Activated B cell treated with CpG ODN at 0.5 μM for 24 hours (primary cell): ENCODE data around the gene COLEC12. TPM values are rescaled to one million over a fixed set of nuclear protein-coding genes. Genes with fewer than 3 reads are reported as not detected.

Experiments used
- ATAC-seq: fragments of 200-7000 bp; cut with Tn5 transposase; one replicate; pipeline ENCODE4 v1.10.0; 2021; ENCODE audit warnings: low read depth, mild to moderate bottlenecking, moderate library complexity
- CTCF ChIA-PET: fragments of 350-600 bp; sonication (Branson Sonifier 250); formaldehyde crosslinking; loops from one replicate; lab custom pipeline; 2021; ENCODE audit warnings: antibody characterized with exemption; lab: Charles Lee
- POLR2A ChIA-PET: fragments of 350-600 bp; sonication (Branson Sonifier 250); formaldehyde crosslinking; loops from one replicate; lab custom pipeline; 2021; ENCODE audit warnings: antibody characterized with exemption; lab: Charles Lee
- DNase-seq: peaks from one replicate; pipeline ENCODE4 v3.0.0; 2022
- H3K27ac Mint-ChIP-seq: one replicate; pipeline ENCODE4 v1.8.0; 2020; ENCODE audit warnings: mixed read lengths
- H3K27me3 Mint-ChIP-seq: one replicate; pipeline ENCODE4 v1.8.0; 2021; ENCODE audit warnings: mixed read lengths
- H3K36me3 Mint-ChIP-seq: one replicate; pipeline ENCODE4 v1.8.0; 2021; ENCODE audit warnings: low read depth, mixed read lengths
- H3K4me1 Mint-ChIP-seq: one replicate; pipeline ENCODE4 v1.8.0; 2021; ENCODE audit warnings: mixed read lengths
- H3K4me3 Mint-ChIP-seq: one replicate; pipeline ENCODE4 v1.8.0; 2020; ENCODE audit warnings: mild to moderate bottlenecking, mixed read lengths
- H3K9me3 Mint-ChIP-seq: one replicate; pipeline ENCODE4 v1.8.0; 2020; ENCODE audit warnings: mixed read lengths
- intact Hi-C: fragments of 100-400 bp; cut with micrococcal nuclease; formaldehyde crosslinking; loops from one replicate; pipeline ENCODE4 v1.15.1; 2024
- total RNA-seq: library from RNA; stranded (reverse); gene quantifications from 2 replicates; pipeline ENCODE4 v1.2.3, GENCODE V29; 2022
- TF ChIP-seq, protein P1 (sequence below): fragments of 200-600 bp; IDR thresholded peaks from one replicate; pipeline ENCODE4 v1.8.0; 2022; ENCODE audit warnings: antibody characterized with exemption, mild to moderate bottlenecking

The COLEC12 gene
- 0.05 TPM in 1 of 2 replicates, not detected in the other for total RNA-seq

DNA sequence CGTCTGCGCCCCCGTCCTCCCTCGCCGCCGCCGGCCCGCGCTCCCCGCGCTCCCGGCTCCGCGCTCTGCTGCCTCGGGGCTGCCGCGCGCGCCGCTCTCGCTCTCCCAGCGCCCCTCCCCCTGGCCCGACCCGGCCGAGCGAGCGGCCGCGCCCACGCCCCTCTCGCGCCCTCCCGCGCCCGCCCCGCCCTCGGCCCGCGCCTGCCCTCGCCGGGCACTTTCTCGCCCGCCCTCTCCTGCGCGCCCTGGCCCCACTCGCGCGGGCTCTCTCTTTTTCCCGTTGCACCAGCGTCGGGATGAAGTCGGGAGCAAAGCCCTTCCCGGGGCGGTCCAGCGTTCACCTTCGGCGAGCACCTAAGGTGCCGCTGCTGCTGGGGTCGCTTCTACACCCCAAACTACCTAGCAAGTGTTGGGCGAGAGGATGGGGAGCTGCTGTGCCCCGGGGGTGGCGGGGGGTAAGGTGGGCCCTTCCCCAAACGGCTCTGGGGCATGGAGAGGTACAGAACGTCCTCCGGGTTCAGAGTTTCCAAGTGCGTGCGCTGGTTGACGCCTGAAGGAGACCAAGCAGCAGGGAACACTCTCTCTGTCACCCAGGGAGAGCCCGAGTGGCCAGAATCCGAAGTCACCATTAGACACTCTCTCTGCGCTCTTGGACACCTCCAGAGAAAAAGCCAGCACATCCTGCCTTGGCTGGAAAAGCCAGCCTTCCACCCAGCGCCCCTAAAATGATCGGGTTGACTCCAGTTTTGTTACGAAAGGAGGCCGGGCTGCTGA is at the start of gene COLEC12:
TSS of gene COLEC12 (minus strand) at position 70 of the 774 bp plus-strand sequence. CDS start 187 bp downstream, outside the sequence.
- H3K27me3 Mint-ChIP-seq, result peaks cover 32% of the 10 kb centered on the region
- no peak for DNase-seq
- ChIA-PET CTCF (no interaction called here), POLR2A (no interaction called here)
- H3K4me3 Mint-ChIP-seq, result peak within 1 kb of the TSS; percentile 28
- intact Hi-C loops, result no loop called here
- H3K36me3 Mint-ChIP-seq, result no peaks in the 10 kb centered on the region
- H3K9me3 Mint-ChIP-seq, result no peaks in the 10 kb centered on the region
- H3K4me1 Mint-ChIP-seq, result peaks cover 17% of the 10 kb centered on the region
- TF ChIP-seq, protein P1, sequence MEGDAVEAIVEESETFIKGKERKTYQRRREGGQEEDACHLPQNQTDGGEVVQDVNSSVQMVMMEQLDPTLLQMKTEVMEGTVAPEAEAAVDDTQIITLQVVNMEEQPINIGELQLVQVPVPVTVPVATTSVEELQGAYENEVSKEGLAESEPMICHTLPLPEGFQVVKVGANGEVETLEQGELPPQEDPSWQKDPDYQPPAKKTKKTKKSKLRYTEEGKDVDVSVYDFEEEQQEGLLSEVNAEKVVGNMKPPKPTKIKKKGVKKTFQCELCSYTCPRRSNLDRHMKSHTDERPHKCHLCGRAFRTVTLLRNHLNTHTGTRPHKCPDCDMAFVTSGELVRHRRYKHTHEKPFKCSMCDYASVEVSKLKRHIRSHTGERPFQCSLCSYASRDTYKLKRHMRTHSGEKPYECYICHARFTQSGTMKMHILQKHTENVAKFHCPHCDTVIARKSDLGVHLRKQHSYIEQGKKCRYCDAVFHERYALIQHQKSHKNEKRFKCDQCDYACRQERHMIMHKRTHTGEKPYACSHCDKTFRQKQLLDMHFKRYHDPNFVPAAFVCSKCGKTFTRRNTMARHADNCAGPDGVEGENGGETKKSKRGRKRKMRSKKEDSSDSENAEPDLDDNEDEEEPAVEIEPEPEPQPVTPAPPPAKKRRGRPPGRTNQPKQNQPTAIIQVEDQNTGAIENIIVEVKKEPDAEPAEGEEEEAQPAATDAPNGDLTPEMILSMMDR, result no peak
- no peak for ATAC-seq
- no peak within 1 kb of the TSS for H3K27ac Mint-ChIP-seq

- TF ChIP-seq, protein P1, result no peak
- no peaks in the 10 kb centered on the region for H3K9me3 Mint-ChIP-seq
- no peak for ATAC-seq
- no peak overlapping the region for H3K4me3 Mint-ChIP-seq
- H3K4me1 Mint-ChIP-seq, result no peaks in the 10 kb centered on the region
- H3K27ac Mint-ChIP-seq, result no peak overlapping the region
- intact Hi-C loops, result no loop called here
- ChIA-PET POLR2A (no interaction called here), CTCF (no interaction called here)
- DNase-seq, result no peak
- peaks cover 3% of the 10 kb centered on the region for H3K27me3 Mint-ChIP-seq
- H3K36me3 Mint-ChIP-seq, result no peaks in the 10 kb centered on the region
Measured at GRCh38 chr18:549967-550366, 49.5 kb upstream of the COLEC12 start.

DNA sequence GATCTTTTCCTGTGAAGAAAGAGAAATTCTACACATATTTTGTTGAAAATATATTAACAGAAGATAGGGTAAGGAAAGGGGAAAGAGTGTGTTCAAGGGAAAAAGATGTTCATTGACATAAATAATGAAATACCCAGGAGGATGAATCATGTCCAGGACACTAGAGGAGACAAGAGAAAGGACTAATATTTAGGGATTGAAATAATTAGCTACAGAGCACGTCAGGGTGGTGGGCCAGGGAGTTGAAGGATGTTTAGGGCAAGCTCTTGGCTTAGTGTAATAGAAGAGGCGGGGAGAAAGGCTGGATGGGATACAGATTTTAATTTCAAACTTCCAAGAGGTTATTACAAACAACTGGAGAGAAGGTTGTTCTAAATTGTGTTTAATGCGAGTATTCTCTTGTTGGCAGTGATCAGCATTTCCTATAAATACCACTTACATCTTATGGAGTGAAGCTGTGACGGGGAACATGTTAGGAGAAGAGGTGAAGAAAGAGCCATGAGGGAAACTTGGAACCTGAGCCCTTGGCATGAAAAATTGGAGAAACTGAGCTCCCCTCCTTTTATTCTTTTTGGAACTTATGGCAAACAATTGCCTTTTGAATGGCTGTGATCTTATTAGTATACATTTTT is 43.1 kb upstream of the COLEC12 start:
- Mint-ChIP-seq H3K36me3 (no peaks in the 10 kb centered on the region), H3K27ac (no peak overlapping the region), H3K4me1 (no peaks in the 10 kb centered on the region), H3K9me3 (no peaks in the 10 kb centered on the region), H3K4me3 (no peak overlapping the region), H3K27me3 (no peaks in the 10 kb centered on the region)
- TF ChIP-seq, protein P1, result no peak
- ATAC-seq (no peak), DNase-seq (no peak)
- intact Hi-C loops, result no loop called here
- POLR2A ChIA-PET, result no interaction called here
- CTCF ChIA-PET, result no interaction called here

DNA sequence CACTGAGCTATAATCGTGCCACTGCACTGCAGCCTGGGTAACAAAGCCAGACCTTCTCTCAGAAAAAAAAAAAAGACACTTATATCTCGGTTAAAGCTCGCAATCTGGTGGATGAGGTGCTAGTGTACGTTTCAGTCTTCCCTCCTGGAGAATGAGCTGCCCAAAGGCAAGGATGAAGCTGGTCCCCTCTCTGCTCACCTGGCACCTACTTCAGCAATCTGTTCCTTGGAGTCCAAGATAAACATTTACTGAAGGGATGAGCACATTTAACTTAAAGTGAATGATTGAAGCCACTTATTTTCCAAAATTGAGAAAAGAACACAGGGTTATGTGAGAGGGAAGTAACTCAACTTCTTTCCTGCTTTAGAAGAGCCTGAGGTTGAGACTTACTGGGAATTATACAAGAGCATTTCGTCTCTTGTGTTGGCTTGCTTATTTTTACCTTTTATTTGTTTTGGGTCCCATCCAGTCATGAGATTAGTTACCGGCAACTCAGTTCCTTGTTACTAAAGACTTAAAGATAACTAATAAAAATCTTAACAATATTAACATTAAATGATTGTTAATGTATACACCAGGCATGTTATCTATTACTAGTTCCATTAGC is 33.6 kb upstream of the COLEC12 start:
- H3K9me3 Mint-ChIP-seq, result no peaks in the 10 kb centered on the region
- H3K27ac Mint-ChIP-seq, result no peak overlapping the region
- H3K4me1 Mint-ChIP-seq, result no peaks in the 10 kb centered on the region
- no peaks in the 10 kb centered on the region for H3K36me3 Mint-ChIP-seq
- no peaks in the 10 kb centered on the region for H3K27me3 Mint-ChIP-seq
- CTCF ChIA-PET, result no interaction called here
- intact Hi-C loops, result no loop called here
- no peak for ATAC-seq
- no peak overlapping the region for H3K4me3 Mint-ChIP-seq
- POLR2A ChIA-PET, result no interaction called here
- no peak for DNase-seq
- TF ChIP-seq, protein P1, result no peak

DNA sequence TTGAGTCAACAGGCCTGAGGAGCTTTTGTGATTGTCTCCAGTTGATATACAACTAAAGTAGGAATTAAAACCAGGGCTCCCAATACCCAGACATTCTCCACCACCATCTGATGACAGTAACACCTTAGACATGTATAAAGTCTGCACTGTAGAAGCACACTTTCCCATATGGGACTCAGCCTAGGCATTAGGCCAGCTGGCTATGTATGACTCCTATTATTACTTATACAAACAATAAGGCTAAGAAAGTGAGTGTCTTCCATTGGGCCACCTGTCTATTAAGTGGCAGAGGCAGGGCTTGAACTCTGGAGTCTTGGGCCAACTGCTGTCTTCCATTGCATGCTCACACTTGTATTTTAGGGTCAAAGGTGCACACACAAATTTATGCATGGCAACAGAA is 32.1 kb upstream of the COLEC12 start:
- ChIA-PET CTCF (no interaction called here), POLR2A (no interaction called here)
- H3K27ac Mint-ChIP-seq, result no peak overlapping the region
- DNase-seq (no peak), ATAC-seq (no peak)
- H3K27me3 Mint-ChIP-seq, result no peaks in the 10 kb centered on the region
- TF ChIP-seq, protein P1, result no peak
- intact Hi-C loops, result no loop called here
- H3K4me3 Mint-ChIP-seq, result no peak overlapping the region
- H3K9me3 Mint-ChIP-seq, result no peaks in the 10 kb centered on the region
- no peaks in the 10 kb centered on the region for H3K36me3 Mint-ChIP-seq
- H3K4me1 Mint-ChIP-seq, result no peaks in the 10 kb centered on the region
